ENCODE measurements around the gene ZBTB24.
"Not testable (repeated sequence)": the region's sequence is repeated elsewhere in the genome, so short reads cannot be mapped to it uniquely, and the experiment has no call there.

Gene ZBTB24

DNA sequence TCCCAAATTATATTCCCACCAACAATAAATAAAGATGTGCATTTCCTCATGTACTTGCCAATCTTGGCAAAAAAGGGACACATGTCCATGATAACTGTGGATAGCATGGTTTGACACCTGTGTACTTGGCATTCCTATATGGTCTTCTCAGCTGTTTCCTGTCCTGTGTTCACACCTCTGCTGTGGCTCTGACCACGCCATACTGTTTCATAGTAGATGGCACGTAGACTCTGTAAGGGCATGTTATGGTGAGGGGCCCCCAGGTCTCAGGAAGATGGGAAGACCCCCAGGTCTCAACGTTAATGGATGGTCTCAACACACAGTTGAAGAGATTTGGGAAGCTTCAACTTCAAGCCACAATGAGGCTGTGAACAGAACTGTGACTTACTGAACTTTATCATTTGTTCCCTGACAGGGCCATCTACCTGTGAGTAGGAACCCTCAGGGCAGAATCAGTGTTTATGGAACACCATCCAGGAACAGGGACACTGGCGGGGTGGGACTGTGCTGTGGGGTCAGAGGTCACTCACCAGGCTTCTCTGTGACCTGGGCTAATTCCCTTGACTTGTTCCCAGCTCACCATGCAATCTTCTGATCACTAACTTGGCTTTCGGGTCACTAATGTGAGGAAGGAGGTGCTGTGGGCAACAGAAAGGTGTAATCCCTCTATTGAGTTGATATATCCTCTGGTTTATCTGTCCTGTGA, 11.8 kb downstream of the ZBTB24 start:
- DNase-seq (ENCODE audit: low read depth, low spot score) = no peak

DNA sequence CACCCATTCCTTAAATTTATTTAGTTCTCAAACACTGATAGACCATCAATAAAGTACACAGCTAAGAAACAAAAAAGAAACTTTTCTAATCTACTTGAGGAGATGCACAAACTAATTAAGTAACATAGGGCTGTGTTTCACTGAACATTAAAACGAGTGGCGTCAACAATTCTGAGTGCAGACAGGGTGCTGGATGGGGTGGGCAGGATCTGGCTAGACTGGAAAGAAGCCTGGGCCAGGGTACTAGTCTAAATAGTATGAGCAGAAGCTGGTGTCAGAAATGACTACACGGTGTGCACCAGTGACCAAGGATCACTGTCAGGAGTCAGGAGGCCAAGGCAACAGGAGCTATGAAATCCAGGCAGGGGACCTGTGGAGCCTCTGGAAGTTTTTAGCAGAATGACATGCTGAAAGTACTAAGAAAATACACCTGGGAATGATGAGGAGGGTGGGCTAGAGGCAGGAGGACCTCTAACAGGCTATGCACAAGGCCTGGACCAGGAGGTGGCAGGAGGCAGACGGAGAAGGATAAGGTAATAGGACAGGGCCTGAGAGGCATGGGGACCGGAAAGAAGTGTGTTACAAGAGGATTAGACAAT, 13.3 kb downstream of the ZBTB24 start:
- no peak for DNase-seq (ENCODE audit: low read depth, low spot score)

DNA sequence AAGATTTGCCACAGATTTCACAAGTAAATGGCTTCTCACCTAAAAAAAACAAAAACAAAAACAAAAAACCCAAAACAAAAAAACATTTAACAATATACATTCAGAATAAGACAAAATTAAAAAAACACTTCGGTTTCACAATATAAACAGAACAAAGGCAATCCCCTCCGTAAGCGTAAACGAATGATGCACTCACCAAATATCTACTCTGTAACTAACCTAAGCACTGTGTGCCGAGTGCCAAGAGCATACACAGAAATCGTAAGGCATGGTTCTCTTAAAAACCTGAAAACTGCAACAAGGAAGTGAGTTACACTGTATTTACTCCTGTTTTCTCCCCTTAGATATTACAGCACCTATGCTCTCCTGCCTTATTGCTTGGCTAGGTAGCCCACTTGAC, 15.3 kb downstream of the ZBTB24 start:
- DNase-seq (ENCODE audit: low read depth, low spot score) = no peak

DNA sequence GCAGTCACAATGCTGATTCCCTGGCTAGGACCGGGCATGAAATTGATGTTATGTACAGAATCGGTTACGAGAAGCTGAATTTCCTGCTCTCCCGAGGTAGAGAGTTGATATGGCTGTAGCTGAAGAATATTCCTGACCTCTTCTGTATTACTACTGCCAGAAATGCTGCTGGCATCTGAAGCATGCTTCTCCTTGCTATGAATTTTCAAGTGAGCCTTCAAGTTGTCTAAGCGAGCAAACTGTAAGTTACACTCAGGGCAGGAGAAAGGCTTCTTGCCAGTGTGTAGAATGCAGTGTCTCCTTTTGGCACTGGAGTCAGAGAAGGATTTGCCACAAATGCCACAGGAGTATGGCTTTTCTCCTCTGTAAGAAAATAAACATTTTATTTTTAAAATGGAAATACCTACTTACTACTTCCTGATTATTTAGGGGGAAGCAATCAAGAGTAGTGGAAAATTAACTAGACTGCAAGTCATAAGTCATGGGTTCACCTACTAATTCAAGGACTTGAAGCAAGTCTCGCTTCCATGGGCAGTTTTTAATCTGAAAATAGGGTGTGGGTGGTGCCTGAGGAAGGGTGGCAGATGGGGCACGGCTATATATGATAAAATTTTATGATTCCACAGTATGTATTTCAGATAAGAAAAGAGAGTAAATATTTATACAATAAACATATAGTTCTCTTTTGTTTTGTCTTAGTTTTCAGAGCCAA, 16.7 kb downstream of the ZBTB24 start:
- DNase-seq (ENCODE audit: low read depth, low spot score) = no peak

DNA sequence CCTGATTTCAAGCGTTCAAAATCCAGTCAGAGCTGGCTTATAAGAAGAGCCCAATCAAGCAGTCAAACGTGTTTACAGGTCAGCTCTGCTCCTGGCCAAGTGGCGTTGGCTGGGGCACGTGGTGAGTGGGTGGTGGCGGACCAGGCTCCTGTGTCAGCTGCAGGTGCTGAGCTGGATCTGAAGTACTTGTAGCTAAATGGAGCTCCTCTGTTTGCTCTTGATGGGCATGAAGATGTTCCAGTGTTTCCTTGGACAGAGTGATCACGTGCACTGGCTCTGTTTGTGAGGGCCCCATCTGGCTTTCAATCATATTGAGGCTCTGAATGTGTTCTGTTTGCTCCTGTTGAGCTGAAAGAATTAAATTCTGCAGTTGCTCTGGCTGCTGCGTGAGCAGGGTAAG, 17.2 kb downstream of the ZBTB24 start:
- DNase-seq (ENCODE audit: low read depth, low spot score) = no peak

DNA sequence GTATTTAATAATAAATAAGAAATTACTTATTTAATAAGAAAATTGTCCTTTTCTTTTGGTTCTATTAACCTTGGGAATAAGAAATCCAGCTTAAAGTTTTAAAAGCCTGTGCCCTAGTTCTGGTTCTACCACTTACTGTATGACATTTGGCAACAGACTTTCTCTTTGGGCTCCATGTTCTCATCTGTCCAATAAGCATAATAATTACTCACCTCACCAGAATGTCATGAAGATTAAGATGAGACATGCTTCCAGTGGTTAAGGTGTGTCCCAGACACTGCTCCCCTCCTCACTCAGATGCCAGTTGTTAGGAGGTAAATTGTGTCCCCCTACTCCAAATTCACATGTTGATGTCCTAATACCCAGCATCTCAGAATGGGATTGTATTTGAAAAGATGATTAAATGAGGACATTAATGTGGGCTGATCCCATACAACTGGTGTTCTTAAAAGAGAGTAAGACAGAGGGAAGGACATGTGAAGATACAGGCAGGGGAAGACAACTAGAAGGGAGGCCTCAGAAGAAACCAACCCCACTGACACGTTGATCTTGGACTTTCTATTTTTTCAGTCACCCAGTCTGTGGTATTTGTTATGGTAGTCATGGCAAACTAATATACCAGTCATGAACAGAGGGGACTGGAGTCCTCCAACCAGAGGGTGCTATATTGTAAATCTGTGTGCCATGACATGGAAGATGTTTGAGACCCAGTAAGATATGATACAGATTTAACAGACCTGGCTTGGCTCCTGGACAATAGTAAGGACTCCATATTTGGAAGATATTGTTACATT, 21.1 kb downstream of the ZBTB24 start:
- no peak for DNase-seq (ENCODE audit: low read depth, low spot score)

DNA sequence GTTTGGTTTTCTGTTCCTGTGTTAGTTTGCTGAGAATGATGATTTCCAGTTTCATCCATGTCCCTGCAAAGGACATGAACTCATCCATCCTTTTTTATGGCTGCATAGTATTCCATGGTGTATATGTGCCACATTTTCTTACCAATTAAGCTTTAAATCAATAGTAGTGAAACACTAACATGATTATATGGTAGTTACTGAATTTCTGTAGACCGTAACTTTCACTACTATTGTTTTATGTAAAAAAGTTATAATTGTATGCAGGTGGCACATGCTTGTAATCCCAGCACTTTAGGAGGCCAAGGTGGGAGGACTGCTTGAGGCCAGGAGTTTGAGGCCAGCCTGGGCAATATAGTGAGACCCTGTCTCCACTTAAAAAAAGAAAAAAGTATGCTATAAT, 21.8 kb downstream of the ZBTB24 start:
- not testable (repeated sequence) for DNase-seq (ENCODE audit: low read depth, low spot score)

DNA sequence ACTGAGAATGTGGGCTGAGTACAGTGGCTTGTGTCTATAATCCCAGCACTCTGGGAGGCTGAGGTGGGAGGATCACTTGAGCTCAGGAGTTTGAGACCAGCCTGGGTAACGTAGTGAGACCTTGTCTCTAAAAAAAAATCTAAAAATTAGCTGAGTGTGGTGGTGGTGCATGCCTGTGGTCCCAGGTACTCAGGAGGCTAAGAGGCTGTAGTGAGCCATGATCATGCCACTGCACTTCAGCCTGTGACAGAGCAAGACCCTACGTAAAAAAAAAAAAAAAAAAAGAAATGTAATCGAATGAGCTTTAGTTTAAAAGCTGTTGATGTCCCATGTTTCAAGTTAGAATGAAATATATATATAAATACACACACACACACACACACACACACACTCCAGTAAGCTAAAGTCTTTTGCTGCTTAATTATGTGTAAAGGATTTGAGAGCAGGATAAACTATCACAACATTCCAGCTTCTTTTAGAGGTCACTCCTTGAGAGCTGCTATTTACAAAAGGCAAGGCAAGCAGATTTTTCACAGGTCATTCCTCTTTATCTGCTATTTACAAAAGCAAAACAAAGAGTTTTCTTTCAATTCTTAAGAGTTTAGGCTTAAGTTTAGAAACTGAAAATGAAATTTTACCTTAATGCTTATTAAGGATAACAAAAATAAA, 22.7 kb downstream of the ZBTB24 start:
- no peak for DNase-seq (ENCODE audit: low read depth, low spot score)

DNA sequence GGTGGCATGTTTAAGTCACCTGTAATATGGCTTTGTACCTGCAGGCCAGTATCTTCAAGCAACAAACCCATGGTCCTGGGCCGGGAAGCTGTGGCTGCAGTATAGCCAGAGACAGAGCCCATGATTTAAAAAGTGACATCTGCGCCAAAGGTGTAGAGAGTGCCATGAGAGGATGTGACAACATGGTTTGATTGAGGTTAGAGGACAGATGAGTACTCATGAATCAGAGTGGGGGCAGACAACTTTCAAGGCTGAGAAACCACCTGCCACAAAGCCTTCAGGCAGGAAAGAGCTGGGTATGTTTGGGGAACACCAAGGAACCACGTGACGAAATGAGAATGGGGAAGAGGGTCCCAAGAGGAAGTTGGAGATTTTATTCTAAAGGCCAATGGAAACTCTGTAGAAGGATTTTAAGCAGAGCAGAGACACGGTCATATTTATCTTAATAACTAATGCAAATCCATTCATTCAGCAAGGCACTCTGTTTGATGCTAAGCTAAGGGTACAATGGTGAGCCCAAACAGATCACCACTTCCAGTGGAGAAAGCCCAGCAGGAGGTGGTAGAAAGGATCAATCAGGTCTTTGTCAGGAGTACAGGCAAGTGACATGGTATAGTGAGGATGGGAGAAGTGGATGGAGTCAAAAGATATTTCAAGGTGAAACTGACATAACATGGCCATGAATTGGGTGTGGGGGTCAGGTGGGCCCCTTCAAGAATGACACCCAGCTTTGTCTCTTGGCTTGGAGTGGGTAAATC, 24.1 kb downstream of the ZBTB24 start:
- DNase-seq (ENCODE audit: low read depth, low spot score) = no peak

DNA sequence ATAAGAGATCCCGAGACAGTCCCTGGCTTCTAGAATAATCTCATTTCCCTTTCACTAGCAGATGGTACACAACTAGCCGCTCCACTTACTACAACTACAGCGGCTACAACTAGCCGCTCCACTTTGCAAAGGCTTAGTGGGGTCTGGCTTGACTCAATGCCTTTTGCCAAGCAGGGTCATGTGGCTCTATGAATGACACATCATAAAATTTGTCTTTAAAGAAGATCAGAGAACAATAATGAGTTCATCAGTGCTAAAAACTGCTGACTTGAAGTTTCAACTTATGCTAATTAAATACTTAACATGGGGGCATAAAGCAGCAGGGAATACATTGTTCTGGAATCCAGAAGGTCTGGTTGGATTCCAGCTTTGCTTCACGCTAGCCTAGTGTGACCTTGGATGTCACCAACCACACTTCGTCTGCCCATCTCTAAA, 25.4 kb downstream of the ZBTB24 start:
- no peak for DNase-seq (ENCODE audit: low read depth, low spot score)

DNA sequence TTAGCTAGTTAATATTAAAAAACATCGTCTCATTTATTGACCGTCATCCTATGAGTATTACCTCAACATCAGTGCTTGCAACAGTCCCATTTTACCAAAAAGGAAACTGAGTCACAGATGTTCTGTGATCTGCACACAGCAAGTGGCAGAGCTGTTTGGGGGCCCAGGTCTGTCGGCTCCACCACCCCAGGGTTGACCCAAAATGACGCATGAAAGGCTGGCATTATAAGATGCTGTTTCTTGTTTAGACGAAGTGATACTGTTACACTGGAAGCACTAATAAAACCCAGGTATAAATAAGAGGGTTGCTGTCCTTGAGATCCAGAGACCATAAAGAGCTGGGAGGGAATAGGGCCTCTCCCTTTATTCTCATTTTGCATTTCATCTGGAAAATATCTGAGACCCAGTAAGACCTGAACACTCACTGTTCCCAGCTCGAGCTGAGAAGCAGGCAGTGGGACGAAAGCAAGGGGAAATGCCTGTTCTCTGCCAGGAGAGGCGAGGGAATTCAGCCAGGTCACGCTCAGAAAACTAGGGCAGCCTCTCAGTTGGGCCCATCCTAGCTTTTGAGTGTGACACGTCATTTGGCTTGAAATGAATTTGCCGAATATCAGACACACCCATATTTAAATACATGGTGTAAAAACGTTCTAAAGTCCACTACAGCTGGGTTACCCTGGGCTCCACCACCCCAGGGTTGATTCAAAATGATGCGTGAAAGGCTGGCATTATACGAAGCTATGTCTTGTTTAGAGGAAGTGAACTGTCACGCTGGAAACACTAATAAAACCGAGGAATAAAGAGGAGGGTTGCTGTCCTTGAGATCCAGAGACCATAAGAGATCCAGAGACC, 26.1 kb downstream of the ZBTB24 start:
- no peak for DNase-seq (ENCODE audit: low read depth, low spot score)

DNA sequence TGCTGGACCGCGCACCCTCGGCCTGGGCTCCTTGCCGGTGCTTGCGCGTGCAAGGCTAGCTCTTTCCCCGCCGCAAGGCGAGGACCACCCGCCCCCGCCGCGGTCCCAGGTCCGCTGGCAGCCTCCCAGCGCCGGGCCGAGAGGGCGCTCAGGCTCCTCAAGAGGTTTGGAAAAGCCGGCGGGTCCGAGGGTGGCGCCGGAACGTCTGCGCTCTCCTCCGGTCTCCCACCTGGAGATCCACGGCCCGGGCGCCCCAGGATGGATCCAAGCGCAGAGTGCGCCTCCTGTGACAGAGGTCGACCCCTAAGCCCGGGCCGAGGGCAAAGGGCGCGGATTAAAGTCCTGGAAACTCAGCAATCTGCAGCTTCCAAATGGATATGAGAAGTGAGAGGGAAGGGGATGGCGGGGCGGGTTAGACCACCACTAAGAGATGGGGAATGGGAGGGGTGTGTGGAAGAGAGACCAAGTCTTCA, 26.9 kb downstream of the ZBTB24 start:
- no peak for DNase-seq (ENCODE audit: low read depth, low spot score)

DNA sequence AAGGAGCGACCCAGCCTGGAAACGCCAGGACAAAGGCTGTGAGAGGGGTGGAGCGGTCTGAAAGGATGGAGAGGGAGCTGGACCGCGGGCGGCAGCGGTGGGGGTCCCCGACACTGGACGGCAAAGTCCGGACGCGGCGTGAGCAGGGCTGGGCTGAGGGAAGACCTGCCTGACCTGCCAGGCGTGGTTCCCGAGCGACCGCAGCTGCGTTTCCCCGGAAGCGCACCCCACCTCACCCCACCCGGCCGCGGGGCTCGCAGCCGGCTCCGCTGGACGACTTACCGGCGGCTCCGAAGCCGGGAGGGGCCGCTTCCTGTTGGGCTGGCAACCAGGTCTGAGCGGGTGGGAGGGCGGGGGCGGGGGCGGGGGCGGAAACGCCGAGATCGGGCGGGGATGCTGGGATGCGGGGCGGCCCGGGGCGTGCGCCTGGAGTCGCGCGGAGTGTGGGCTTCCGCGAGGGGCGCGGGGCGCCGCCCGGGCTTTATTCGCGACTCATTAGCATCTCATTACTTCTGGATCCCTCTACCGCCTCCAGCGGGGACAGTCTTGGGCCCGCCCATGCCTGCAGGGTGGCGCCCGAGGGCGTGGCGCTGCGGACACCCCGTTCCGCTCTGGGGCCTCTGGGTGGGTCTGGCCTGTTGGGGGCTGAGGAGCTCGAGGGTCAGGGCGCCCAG, 27.4 kb downstream of the ZBTB24 start, which contains the start of gene MICAL1:
Gene MICAL1, minus strand, starts transcription at position 336 of the 674 bp plus-strand sequence. CDS start 1,576 bp downstream, outside the sequence.
- DNase-seq (ENCODE audit: low read depth, low spot score) = no peak

DNA sequence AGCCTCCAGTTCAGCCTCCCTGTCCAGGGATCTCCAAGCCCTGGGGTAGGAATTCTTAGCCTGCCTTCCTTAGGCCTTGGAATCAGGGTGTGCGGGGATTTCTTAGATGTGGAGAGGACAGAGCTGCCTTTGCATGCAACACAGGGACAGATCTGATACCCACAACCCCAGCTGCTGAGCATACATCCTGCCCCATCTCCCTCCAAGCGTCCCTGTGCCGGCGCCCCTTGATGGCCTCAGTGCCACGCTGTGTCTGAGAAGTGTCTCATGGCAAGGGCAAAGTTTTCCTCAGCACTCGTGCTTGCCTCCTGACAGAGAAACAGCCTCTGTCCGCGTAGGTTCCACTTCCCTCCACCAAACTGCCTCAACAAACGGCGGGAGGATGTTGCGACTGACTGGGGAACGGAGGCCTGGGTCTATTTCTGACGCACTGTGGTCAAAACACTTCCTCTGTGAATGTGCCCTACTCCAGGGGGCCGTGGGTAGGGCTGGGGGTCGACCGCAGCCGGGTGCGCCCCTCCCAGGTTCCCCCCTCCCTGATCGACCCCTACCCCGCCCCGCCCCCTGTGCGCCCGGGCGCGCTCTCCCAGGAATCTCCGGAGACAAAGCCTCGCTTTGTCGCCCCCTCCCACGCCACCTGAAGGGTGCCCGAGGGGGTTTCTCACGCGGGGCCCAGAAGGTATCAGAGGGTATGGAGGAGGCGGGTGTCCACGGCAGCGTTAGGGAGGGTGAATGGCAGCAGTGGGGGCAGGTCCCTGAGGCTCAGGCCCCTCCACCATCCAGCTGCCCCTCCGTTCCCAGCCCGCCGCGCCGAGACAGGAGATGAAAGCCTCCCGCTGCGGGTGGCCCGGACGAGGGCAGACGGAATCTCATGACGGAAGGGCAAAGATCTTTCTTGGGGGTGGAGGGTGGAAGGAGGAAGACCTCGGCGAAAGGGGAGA, 28.3 kb downstream of the ZBTB24 start:
- no peak for DNase-seq (ENCODE audit: low read depth, low spot score)

DNA sequence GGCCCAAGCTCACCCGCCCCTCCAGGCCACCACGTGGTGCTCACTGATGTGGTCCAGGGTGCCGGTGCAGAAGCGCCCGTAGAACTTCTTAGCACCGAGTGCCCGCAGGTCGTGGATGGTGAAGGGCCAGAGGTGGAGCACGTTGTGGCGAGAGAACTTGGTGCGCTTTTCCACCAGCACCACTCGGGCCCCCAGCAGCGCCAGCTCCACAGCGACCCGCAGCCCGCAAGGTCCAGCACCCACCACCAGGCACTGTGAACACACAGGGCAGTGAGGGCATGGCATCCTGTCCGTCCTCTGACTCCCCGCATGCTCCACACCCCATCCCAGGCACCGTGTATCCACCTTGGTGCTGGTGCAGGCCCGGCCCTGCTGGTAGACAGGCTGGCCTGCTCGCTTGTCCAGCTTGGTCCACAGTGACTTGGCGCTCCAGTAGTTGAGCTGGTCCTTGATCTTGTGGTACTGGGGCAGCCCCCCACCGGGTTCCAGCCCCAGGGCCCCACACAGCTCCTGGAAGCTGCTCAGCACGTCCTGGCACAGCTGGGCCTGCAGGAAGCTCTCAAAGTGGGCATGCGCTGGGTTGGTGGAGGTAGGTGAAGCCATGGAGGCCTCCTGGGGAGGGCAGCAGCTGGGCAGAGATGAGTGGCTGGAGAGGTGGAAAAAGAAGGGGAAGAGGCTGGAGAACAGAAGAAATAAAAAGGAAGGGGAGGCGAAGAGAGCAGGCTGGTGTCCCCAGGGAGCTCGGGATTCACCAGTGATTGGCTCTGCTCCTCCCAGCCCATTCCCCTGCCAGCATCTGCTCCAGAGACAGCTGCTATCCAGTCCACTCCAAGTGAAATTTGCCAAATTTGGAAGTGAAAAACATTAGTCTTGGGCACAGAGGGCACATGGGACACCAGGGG, 29.2 kb downstream of the ZBTB24 start:
- DNase-seq (ENCODE audit: low read depth, low spot score) = no peak

DNA sequence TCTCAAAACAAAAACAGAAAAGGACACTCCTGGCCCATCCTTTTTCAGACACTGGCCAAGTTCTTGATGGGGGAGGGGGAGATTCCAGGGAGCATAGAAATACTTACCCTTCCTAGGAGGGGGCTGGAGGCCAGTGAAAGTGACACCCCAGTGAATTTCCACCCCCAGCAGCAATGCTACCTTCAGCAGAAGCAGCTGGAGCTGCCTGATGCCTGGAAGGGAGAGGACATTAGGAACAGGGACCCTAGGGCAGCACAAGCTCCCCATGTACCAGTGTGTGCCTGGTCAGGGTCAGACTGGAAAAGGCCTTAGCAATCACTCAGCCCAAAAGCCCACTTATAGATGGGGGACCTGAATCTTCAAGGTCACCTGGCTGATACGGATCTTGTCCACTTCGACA, 29.9 kb downstream of the ZBTB24 start:
- DNase-seq (ENCODE audit: low read depth, low spot score) = no peak

DNA sequence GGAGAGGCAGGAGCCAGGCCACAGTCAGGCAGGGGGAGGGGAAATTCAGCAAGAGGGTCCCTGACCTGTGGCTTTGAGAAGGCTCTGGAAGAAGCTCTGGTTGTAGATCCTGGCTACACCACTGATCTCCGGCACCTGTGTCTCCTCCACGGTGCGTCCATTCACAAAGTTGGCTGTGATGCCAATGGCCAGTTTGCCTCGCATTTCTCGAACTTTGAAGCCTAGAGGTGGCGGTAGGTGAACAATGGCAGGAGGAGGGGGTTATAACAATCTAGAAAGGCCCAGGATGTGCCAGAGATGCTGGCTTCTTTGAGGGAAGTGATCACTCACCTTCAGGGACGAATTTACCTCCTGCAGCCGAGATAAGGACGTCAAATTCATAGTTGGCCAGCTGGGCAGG, 30.8 kb downstream of the ZBTB24 start:
- DNase-seq (ENCODE audit: low read depth, low spot score) = no peak

Data from smooth muscle cell of the brain vasculature (primary cell).